Vagina (tissue), 2 donors: ENCODE measurements around the gene IL16.

Source experiments
- POLR2A ChIP-seq, 2 donors: fragments of 450-650 bp; IDR thresholded peaks; one replicate each; pipeline ENCODE4 v1.6.1; 2017; ENCODE audit warnings: antibody characterized with exemption in 2 of 2, mild to moderate bottlenecking in 2 of 2, moderate library complexity in 2 of 2
- POLR2AphosphoS5 ChIP-seq, 2 donors: sonication (generic); formaldehyde crosslinking; IDR thresholded peaks; one replicate each; pipeline ENCODE4 v1.9.0; 2017; ENCODE audit warnings: antibody characterized with exemption in 2 of 2, mild to moderate bottlenecking in 2 of 2, low read depth in 1 of 2; ENCODE audit not compliant: insufficient read depth in 1 of 2
- TF ChIP-seq, protein P1 (sequence below), 3 experiments: fragments of 450-650 bp in 2 of 3; fragments of 200-600 bp in 1 of 3; sonication (generic) in 1 of 3; IDR thresholded peaks; one replicate each; pipeline ENCODE4 v1.5.1; 2017 to 2019; ENCODE audit warnings: antibody characterized with exemption in 3 of 3, mild to moderate bottlenecking in 2 of 3, moderate library complexity in 2 of 3

DNA sequence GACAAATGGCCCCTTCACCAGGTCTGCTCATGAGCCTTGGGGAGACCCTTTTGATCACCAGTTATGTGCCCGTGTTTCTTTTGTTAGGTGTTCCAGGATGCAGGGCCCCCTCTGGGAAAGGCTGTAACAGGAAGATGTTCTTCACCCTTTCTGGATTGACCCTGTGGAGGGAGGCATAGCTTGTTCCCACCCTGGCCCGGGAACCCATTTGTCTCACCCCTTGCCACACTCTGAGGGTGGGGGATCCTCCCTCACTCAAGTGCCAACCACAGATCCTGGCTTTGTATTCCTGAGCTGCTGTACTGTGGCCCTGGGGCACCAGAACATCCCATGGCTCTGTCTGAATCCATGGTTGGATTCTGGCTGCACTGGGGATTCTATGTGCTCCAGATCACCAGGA, 18.9 kb downstream of the IL16 start:
- TF ChIP-seq, protein P1, sequence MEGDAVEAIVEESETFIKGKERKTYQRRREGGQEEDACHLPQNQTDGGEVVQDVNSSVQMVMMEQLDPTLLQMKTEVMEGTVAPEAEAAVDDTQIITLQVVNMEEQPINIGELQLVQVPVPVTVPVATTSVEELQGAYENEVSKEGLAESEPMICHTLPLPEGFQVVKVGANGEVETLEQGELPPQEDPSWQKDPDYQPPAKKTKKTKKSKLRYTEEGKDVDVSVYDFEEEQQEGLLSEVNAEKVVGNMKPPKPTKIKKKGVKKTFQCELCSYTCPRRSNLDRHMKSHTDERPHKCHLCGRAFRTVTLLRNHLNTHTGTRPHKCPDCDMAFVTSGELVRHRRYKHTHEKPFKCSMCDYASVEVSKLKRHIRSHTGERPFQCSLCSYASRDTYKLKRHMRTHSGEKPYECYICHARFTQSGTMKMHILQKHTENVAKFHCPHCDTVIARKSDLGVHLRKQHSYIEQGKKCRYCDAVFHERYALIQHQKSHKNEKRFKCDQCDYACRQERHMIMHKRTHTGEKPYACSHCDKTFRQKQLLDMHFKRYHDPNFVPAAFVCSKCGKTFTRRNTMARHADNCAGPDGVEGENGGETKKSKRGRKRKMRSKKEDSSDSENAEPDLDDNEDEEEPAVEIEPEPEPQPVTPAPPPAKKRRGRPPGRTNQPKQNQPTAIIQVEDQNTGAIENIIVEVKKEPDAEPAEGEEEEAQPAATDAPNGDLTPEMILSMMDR (IDR thresholded peaks at IDR 0.05): no peak
- TF ChIP-seq POLR2AphosphoS5 (IDR thresholded peaks at IDR 0.05; ENCODE audit: insufficient read depth in 1 of 2, low read depth in 1 of 2) (no peak), POLR2A (IDR thresholded peaks at IDR 0.05) (no peak)
